HG02763 (cell line): ENCODE results near the gene SRGAP3.
"Not testable (repeated sequence)": the region's sequence is repeated elsewhere in the genome, so short reads cannot be mapped to it uniquely, and the experiment has no call there.

ENCODE experiments used
- ATAC-seq: cut with Tn5 transposase; IDR thresholded peaks from one replicate; pipeline ENCODE4 v1.9.1; 2021; ENCODE audit warnings: mild to moderate bottlenecking, moderate library complexity; ENCODE audit not compliant: unreplicated experiment

The SRGAP3 gene

DNA sequence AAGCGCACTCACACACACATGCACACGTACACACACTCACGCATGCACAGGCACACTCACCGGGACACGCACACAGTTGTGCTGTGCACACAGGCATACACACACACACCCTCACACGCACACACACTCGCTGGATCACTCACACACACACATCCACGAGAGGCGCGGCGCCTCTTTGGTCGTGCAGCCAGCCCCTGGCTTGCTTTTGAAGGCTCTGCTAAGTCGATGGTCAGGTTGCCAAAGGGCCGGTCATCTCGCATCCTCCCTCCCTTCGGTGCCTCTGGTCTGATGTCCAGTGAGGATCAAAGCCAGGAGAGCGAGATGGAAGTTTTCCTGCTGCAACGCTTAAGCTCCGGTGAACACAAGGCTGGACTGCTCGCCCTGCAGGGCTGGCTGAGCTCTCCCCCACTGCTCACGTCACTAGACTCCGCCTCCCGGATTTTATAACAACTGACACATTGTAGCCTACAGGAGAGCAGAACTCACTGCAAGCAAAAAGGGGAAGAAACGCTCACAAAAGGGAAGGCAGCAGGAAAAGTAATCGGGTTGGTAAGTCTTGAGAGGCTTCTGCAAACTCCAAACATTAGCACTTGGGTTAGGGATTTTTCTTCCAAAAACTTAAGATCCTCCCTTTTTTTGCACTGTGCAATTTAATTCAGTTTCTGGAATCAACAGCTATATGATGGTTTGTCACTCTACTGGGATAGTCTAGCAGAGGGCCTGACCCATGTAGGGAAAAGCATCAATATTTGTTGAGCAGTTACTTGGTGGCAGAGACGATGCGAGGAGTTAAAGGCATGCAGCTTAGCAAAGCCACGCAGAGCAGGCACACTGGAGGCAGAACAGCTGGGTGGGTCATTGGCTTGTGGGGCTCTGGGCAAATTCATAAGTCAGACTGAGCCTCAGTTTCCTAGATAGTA lies at the start of gene SRGAP3:
SRGAP3 (minus strand) TSS at position 374 of the 920 bp plus-strand sequence. CDS start 695 bp downstream, outside the sequence.
- ATAC-seq: peak; percentile 99

DNA sequence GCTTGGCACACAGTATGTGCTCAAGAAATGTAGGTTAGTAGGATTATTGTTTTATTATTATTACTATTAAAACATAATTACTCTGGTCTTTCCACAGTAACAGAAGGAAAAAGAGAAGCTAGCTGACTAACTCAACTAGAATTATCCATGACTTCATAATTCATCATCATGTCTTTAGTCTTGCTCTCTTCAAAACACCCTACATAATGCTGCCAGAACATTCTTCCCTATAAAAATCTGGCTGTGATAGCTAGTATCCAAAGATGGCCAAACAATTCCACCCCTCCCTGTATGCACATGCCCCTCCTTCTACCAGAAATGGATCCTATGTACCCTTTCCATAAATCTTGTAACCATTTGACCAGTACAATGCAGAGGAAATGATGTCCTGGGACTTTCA lies 48.8 kb upstream of the SRGAP3 start:
- ATAC-seq: no peak

DNA sequence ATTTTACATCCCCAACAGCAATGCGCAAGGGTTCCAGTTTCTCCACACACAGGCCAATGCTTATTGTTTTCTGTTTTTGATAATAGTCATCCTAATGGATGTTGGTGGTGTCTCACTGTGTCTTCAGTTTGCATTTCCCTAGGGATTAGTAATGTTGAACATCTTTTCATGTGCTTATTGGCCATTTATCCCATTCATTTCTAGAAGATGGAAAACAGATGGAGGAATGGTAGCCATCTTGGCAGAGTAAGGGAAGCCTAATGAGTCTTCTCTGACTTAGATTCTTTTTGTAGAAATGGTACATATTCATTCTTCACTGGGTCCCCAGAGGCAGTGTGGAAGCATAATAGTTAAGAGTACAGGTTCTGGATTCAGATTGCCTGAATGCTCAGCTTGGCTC lies 46.8 kb upstream of the SRGAP3 start:
- no peak for ATAC-seq

GRCh38 chr3:9295007-9295406 lies 45.6 kb upstream of the SRGAP3 start:
- no peak for ATAC-seq

DNA sequence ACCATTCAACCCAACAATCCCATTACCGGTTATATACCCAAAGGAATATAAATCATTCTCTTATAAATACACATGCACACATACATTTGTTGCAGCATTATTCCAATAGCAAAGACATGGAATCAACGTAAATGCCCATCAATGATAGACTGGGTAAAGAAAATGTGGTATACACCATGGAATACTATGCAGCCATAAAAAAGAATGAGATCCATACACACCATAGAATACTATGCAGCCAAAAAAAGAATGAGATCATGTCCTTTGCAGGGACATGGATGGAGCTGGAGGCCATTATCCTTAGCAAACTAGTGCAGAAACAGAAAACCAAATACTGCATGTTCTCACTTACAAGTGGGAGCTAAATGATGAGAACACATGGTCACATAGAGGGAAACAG lies 44.5 kb upstream of the SRGAP3 start:
- not testable (repeated sequence) for ATAC-seq

- ATAC-seq: no peak
These were observed 43.6 kb upstream of the SRGAP3 start for GRCh38 chr3:9293076-9293475.

- no peak for ATAC-seq
These were observed 43.1 kb upstream of the SRGAP3 start for GRCh38 chr3:9292516-9292915.

GRCh38 chr3:9291821-9292410 lies 42.5 kb upstream of the SRGAP3 start:
- ATAC-seq: no peak

GRCh38 chr3:9290566-9290965 lies 41.1 kb upstream of the SRGAP3 start:
- ATAC-seq: no peak

DNA sequence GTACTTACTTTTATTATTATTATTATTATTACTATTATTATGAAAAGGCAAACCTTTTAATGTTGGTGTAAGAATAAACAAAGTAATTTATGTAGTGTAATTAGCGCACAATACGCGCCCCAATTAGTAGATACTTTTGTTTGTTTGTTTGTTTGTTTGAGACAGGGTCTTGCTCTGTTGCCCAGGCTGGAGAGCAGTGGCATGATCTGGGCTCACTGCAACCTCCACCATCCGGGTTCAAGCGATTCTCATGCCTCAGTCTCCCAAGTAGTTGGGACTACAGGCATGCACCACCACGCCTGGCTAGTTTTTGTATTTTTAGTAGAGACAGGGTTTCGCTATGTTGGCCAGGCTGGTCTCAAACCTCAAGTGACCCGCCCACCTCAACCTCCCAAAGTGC lies 32.1 kb upstream of the SRGAP3 start:
- ATAC-seq: not testable (repeated sequence)

- ATAC-seq: no peak
These were observed 31.2 kb upstream of the SRGAP3 start for GRCh38 chr3:9280451-9281219.

GRCh38 chr3:9279966-9280365 lies 30.5 kb upstream of the SRGAP3 start:
- ATAC-seq: no peak

GRCh38 chr3:9278498-9278897 lies 29.1 kb upstream of the SRGAP3 start:
- no peak for ATAC-seq

- ATAC-seq: no peak
These were observed 28.6 kb upstream of the SRGAP3 start for GRCh38 chr3:9278085-9278484.

GRCh38 chr3:9276761-9277370 lies 27.4 kb upstream of the SRGAP3 start:
- ATAC-seq: no peak

DNA sequence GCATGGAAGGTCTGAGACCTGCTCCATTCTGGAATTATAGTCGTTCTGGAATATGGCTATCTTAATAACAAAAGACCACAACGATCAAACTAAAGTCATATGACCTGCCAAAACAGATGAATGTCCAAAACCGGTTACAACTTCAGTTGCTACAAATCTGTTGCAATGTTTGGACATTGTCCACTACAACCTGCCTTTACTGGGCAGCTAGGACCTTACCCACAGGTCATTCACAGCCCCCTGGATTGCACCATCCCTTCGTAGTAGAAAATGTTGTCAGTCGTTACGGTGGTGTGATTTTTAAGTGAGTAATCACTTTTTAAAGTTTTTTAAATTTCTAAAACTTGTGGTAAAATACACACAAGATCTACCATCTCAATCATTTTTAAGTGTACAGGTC lies 22.5 kb upstream of the SRGAP3 start:
- ATAC-seq: no peak

- ATAC-seq: no peak
These were observed 21.3 kb upstream of the SRGAP3 start for GRCh38 chr3:9270704-9271103.

- no peak for ATAC-seq
These were observed 17.3 kb upstream of the SRGAP3 start for GRCh38 chr3:9266716-9267115.

- no peak for ATAC-seq
These were observed 10.9 kb upstream of the SRGAP3 start for GRCh38 chr3:9260305-9260704.

DNA sequence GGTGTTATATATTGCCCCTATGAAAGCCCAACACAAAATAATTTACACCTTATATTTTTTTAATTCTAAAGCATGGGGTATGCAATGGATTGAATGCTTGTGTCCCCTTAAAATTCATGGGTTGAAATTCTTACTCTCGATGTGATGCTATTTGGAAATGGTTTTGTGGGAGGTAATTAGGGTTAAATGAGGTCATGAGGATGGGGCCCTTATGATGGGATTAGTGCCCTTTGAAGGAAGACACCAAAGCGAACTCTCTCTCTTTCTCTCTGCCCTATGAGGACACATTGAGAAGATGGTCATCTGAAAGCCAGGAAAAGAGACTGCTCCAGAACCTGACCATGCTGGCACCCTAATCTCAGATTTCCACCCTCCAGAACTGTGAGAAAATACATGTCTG lies 7.6 kb upstream of the SRGAP3 start:
- no peak for ATAC-seq

DNA sequence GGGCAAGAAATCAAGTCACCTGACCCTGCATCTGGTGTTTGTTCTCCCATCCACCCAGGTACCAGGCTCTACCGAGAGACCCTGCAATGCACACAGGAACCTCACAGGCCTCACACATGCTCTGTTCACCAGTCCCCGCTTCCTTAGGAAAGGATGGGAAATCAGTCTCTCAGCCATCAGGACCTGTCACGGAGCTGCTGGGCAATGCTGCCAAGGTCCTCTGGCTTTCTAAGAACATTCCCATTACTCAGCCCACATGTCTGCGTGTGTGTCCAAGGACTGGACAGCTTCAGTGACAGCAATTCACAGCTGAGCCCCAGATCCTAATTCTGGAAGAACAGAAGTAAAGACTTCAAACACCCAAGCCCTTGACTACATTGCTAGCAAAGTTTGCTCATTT lies 6.5 kb upstream of the SRGAP3 start:
- ATAC-seq: no peak
